HG02798 (cell line): ENCODE results near the gene HMX1.

Experiments used
- ATAC-seq: cut with Tn5 transposase; IDR thresholded peaks from one replicate; pipeline ENCODE4 v1.9.1; 2021; ENCODE audit warnings: mild to moderate bottlenecking; ENCODE audit not compliant: unreplicated experiment, poor library complexity

HMX1 gene

GRCh38 chr4:8871417-8872401 lies at the start of gene HMX1:
Gene HMX1 (minus strand): TSS chr4:8871839. CDS start chr4:8871614, 225 bp downstream.
- no peak for ATAC-seq

- no peak for ATAC-seq
Measured at GRCh38 chr4:8920969-8921368, 49.3 kb upstream of the HMX1 start.

- ATAC-seq: no peak
Measured at GRCh38 chr4:8920289-8920965, 48.8 kb upstream of the HMX1 start.

GRCh38 chr4:8919651-8920288 lies 48.1 kb upstream of the HMX1 start:
- no peak for ATAC-seq

GRCh38 chr4:8917868-8918783 lies 46.5 kb upstream of the HMX1 start:
- peak; percentile 81 for ATAC-seq

GRCh38 chr4:8917321-8917811 lies 45.7 kb upstream of the HMX1 start:
- ATAC-seq: no peak

- ATAC-seq: no peak
Measured at GRCh38 chr4:8916906-8917305, 45.3 kb upstream of the HMX1 start.

GRCh38 chr4:8916351-8916885 lies 44.8 kb upstream of the HMX1 start:
- no peak for ATAC-seq

GRCh38 chr4:8915201-8916200 lies 43.9 kb upstream of the HMX1 start:
- no peak for ATAC-seq

- ATAC-seq: no peak
Measured at GRCh38 chr4:8914461-8915171, 43.0 kb upstream of the HMX1 start.

- ATAC-seq: no peak
Measured at GRCh38 chr4:8913858-8914460, 42.3 kb upstream of the HMX1 start.

GRCh38 chr4:8913121-8913857 lies 41.6 kb upstream of the HMX1 start:
- no peak for ATAC-seq

GRCh38 chr4:8912506-8912905 lies 40.9 kb upstream of the HMX1 start:
- no peak for ATAC-seq

GRCh38 chr4:8912089-8912455 lies 40.4 kb upstream of the HMX1 start:
- no peak for ATAC-seq

GRCh38 chr4:8911316-8912088 lies 39.9 kb upstream of the HMX1 start:
- ATAC-seq: no peak

- no peak for ATAC-seq
Measured at GRCh38 chr4:8910822-8911315, 39.2 kb upstream of the HMX1 start.
